Activated T-cell treated with anti-CD3 and anti-CD28 coated beads for 4 hours (primary cell): Measurements from ENCODE around the gene GAS2.
"Not testable (repeated sequence)": the region's sequence is repeated elsewhere in the genome, so short reads cannot be mapped to it uniquely, and the experiment has no call there.

ENCODE experiments used
- DNase-seq: peaks from one replicate; pipeline ENCODE4 v3.0.0-alpha.2; 2020

The GAS2 gene

DNA sequence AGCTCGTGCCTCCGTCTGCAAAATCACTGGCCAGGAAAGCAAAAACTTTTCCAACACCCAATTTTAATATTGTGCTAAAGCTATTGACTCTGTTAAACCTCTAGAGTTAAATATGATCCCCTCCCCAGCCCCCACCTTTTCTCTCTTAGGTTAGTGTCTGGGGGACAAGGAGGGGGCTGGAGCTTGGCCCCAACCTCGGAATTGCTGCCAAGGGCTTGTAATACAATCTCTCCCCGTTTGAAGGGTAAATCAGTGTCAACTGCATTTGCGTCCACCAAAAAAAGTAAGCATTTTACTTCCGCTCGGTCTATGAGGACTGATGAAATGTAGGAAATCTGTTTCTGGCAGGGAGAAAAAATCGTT, at the start of gene GAS2:
GAS2 (plus strand) TSS at position 287 of the 363 bp plus-strand sequence. CDS start 8,259 bp downstream, outside the sequence.
- no peak for DNase-seq

DNA sequence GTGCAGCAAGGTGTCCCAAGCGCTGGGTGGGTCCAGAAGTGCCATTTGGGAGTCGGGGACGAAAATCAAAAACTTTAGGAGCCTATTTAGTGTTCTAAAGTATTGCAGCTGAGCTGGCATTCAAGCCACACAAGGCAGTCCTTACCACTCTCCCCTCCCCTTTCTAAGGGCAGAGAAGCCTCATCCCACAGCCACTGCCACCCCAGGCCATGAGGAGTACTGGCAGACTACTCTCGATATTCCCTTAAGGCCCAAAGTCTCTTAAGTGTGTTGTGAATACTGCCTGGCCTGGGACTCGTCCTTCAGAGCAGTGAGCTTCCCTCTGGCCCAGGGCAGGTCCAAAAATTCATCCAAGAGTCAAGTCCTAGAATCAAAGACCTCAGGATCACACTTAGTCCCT, 48.5 kb upstream of the GAS2 start:
- DNase-seq: no peak

DNA sequence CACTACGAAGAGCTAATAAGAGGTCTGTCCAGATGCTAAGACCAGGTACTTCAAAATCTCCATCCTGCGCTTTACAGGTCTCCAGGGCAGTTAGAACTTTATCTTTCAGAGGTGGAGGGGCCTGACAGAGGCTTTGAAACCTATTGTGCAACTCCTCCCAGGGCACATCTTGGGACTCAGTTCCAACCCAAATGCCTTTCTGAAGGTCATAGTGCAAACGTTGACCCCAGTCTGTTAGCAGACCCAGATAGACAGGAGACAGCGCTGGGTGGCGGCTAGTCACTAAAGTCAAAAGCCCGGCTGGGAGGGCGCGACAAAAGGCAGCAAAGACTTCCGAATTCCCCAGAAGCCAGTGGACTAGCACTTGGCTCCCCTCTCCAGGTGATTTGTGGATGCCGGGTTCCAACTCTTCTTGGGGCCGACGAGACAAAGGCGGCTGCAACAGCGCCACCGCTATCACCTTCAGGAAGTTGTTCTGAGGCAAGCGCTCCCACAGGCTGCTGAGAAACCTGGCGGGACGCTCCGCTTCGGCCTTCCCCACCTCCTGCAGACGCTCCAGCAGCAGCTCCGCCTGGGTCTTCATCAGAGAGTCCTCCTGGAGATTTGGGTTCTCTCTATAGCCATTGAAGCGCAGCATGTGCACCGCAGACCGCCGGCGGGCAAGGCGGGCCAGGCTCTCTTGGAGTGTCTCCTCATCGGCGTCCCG, 41.5 kb upstream of the GAS2 start:
- DNase-seq: peak; percentile 48

DNA sequence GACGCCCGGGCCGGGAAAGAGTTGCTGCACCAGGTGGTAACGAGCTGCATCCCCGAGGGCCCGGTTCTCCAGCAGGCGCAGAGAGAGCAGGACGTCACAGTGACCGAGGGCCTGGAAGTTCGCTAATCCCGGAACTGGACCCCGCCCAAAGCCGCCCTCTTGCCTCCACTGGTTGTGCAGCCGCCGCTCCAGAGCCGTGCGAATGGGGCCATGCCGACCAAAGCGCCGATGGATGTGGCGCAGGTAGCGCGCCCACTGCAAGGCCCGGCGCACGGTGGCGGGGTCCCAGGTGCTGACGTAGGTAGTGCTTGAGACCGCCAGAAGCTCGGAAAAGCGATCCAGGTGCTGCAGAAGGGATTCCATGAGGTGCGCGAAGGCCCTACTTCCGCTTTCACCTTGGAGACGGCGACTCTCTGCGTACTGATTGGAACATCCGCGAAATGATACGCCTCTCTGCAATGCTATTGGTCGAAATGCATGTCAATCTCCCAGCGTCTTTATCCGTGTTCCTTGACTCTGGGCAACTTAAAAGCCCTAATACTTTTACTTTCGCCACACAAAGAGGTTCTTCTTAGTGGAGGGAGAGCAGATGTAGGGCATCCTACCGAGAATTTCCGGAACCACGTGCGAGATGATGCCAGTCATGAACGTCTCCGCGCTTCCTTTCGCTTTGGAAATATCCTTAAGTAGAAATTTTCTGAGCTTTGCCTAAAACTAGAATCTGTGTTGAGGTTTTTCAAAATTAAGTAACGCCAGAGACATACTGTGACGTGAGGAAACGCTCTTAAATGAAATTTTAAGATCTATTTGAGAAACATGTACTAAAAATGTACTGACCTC, 40.7 kb upstream of the GAS2 start, which contains the start of gene FANCF:
FANCF (minus strand) TSS at position 376 of the 840 bp plus-strand sequence; CDS start at position 363, 13 bp downstream.
- DNase-seq: peak; percentile 95

DNA sequence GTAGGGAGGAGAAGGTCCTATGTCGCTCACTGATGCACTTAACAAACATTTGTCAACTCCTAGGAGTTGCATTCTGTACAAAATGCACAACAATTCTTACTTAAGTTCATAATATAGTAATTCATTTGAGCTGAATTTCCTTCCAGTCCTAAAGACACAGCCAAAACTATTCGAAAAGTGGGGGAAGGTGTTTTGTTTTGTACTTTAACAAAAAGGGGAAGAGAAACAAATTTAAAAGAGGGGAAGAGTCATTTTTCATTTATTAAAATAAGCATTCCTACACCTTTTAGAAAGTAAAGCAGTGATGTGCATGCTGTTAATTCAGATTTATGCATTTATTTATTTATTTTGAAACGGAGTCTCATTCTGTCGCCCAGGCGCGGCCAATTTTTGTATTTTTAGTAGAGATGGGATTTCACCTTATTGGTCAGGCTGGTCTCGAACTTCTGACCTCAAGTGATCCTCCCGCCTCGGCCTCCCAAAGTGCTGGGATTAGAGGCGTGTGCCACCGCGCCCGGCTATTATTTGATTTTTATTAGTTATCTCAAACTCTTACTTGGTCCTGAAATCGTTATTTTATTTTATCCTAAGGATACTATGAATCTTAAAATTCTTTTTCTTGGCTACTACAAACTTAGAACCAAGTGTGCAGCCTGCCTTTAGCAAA, 39.7 kb upstream of the GAS2 start:
- no peak for DNase-seq

DNA sequence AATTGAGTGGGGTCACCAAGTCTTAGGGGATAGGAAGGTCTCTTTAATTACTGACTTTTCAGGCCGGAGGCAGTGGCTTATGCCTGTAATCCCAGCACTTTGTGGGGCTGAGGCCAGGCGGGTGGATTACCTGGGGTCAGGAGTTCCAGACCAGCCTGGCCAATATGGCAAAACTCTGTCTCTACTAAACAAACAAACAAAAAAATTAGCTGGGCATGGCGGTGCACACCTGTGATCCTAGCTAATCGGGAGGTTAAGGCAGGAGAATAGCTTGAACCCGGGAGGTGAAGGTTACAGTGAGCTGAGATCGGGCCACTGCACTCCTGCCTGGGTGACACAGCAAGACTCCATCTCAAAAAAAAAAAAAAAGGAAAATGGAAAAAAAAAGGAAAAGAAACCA, 39.0 kb upstream of the GAS2 start:
- DNase-seq: no peak

DNA sequence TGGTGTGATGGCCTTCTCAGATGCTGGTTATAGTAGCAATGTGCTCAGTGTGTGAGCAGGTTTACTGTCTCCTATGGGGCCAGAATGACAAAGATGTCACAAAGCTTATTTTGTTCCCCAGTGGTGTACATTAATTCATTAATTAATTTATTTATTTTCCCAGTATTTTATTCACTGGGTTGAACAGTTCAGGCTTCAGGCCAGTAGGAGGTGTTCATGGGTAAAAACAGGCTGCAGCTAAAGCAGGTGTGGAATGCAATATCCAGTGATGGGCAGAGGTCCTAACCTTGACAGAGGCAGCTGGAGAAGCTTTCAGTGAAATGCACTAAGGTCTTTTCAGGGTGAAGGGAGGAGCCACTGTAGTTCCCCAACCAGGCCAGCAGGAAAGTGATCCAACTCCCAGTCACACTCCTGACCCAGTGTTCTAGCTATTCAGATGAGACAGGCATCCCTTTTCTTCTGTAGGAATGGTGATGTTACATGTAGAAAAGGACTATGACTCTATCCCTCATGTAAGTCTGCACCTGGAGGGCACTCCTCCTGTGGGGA, 33.0 kb upstream of the GAS2 start:
- DNase-seq: no peak

DNA sequence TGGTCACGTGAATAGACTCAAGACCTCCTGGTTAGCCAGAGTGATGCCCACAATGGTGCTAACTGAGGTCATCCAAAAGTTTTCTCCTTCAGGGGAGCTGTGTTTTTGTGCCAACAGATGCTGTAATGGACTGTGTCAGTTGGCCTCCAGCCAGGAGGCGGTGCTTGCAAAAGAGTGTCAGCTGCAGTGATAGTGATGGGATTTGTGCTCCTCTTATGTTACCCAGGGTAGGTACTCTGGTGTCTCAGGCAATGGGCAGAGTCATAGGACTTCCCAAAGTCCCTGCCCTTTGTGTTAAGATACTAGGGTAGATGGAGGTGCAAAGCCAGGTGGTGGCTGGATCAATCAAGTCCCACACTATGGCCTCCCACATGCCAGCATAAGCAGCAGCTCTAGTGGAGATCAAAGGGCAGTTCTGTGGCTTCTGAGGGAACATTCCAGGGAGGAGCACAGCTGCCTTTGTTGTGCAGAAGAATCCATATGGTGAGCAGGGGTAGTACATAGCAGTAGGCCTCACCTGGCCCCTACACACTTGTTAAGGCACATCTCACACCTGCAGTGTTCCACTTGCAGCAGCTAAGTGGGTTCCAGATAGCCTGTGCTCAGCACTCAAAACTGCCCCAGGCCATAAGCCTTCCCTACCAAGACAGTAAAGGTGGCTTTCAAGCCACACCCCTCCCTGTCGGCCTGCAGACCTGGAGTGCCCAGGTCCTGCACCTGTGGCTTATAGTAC, 31.3 kb upstream of the GAS2 start:
- DNase-seq: no peak

DNA sequence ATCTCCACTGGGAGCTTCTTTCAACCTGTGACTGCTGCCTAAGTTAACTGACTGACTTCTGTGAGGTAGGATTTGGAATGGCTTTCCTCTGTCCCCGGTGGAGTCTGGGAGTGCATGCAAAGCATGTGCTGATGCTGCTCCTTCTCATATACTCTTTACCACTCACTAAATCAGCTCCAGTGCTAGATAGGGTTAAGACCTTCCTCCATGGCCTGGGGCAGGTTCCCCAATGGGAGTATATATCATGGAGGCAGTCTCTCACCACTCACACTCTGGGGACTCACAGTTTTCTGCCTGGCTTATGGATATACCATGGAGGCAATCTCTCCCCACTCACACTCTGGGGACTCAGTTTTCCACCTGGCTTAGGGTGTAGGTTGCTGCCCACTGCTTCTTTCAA, 30.7 kb upstream of the GAS2 start:
- no peak for DNase-seq

DNA sequence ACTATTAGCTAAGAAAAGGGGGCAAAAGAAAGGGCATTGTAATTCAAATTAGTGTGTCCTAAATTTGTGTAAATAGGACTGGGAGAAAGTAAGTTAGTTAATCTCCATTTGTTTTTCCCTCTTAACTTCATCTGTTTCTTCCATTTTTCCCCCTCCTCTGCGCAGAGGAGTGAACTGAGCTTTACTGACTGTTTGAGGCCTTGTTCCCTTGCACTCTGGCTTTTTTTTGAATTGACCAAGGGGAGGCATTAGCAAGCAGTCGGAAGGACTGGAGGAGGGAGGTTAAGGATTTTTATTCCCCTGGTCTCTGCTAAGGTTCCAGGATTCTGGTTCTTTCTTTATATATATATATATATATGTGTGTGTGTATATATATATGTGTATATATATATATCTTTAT, 25.5 kb upstream of the GAS2 start:
- DNase-seq: no peak

DNA sequence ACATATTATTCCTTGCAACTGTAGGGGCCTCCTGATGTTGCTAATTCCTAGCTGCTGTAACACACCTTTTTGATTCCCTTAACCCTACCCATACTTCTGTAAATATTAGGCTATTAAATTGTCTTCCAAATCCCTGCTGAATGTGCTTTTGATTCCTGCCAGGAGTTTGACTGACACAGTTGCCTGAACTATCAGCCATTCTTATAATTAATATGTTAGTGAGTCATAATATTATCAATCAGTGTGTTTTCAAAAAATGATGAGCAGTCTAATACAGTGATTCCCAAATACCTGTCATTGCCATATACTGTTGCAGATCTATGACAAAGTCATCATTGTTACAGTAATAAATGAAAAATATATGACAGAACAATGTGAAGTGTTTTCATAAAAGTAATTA, 24.9 kb upstream of the GAS2 start:
- no peak for DNase-seq

DNA sequence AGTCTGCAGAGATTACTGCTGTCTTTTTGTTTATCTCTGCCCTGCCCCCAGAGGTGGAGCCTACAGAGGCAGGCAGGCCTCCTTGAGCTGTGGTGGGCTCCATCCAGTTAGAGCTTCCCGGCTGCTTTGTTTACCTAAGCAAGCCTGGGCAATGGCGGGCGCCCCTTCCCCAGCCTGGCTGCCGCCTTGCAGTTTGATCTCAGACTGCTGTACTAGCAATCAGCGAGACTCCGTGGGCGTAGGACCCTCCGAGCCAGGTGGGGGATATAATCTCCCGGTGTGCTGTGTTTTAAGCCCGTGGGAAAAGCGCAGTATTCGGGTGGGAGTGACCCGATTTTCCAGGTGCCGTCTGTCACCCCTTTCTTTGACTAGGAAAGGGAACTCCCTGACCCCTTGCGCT, 14.1 kb upstream of the GAS2 start:
- not testable (repeated sequence) for DNase-seq

DNA sequence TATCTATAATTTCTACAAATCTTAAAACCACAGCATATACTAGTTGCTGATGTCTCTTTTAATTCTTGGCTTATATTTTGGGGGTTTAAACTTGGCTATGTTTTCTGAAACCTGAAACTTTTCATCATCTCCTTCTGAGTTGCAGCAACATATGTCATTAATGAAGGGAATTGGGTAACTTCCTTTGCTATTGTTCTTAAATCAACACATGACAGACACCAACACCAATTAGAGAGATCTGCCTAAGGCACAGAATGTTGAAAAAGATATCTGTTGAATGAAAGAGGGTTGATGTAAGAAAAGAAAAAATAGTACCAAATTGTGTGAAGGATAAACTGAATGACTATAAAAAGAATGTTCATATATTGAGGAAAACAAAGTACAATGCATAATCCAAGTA, 10.3 kb upstream of the GAS2 start:
- no peak for DNase-seq

DNA sequence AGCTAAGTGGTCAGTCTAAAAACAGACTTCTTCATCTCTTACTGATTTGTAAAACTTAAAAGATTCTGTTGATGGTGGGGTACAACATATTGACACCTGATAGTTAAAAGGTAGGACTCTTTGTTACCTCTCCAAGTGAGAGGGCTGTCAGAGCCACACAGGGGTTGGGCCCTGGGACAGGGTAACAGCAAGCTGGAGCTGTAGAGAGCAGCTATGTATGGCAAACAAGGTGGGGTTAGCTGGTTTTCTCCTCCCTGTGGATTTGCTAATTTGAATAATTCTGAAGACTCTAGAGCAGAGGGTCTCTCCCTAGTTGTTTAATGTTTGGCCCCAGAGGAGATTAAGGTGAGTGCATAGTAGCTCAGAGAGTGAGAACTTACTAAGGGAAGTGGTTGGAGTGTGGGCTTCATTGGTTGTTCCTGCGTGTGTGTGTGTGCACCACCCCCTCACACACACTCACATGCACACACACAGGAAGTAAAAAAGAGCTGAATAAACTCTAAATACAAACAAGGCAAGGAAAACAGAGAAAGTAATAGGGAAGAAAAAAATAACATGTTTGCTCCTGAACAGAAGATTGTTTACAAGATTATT, 9.2 kb upstream of the GAS2 start:
- no peak for DNase-seq

DNA sequence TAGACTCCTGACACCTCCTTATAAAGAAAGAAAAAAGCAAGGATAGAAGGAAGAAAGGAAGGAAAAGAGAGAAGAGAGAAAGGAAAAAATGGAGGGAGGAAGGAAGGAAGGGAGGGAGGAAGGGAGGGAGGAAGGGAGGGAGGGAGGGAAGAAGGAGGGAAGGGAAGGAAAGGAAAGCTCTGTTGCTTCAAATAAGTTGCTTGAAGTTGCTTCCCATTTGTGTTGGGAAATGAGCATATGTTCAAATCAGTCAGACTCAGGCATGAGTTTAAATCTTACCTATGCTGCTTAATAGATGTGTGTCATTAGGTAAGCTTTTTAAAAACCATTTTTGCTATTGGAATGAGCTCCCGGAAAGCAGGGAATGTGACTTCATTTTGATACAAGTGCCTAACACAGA, 6.6 kb upstream of the GAS2 start:
- DNase-seq: no peak

DNA sequence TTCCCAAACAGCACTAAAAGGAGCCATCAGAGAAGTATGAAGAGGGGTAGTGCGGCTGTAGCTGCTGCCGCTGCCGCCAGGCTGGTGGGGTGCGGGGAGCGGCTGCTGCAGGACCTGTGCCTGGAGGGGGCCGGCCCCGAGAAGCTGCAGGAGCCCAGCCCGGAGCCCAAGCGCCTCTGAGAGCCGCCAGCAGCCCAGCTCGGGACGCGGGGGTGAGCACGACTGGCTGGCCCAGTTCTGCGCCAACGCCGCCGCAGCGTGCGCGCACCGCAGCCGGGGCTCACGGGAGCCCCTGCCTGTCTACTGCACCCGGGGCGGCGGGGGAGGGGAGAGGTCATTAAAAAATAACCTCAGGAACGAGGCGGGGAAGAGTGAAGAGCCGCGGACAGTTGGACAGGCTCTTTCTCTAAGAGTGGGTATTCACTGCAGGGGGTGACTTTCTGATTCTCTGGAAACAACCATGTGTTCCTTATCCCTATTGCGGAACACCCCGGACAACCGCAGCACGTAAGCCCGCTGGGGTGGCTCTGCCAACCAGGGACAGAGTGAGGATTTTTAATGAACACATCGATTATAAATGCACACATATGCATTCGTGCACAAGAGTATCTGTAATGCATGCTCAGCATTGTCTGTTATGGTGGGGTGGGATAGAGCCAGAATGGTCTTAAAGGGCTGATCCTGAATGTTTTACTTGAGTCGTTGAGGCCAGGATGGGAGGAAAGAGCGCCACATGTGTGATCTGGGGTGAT, 453 bp downstream of the GAS2 start:
- no peak for DNase-seq

DNA sequence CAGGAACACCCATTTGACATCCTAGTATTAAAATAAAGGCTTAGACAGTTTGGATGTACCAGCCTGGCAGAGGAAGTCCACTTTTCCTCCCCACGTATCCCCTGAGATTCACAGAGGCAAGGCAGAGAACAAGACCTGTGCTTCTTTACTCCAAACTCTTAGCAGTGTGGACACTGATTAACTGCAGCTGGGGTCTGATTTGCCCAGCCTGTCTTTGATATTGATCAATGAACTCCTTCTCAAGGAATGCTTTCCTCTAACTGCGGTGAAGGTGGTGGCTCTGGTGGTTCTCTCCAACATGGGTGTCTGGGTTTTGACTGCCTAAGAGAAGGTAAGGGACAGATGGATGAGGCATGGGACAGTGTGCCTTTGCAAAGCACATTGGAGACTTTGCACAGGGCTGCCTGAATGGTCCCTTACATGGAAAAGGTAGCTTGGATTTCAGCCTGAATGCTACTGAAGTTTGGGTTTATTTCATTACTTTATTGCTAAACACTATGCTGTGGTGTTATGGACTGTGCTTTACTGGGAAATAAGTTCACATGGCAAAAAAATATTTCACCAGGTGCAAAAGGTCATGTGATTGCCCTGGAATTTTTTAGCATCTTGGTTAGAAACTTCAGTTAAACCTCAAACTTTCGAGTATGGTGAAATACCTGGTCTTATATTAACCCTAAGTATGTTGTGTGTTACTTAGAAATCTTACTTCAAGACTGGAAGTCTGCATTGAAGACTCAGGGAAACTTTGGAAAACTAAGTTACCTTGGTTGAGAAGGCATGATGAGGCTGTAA, 1.8 kb downstream of the GAS2 start:
- no peak for DNase-seq

DNA sequence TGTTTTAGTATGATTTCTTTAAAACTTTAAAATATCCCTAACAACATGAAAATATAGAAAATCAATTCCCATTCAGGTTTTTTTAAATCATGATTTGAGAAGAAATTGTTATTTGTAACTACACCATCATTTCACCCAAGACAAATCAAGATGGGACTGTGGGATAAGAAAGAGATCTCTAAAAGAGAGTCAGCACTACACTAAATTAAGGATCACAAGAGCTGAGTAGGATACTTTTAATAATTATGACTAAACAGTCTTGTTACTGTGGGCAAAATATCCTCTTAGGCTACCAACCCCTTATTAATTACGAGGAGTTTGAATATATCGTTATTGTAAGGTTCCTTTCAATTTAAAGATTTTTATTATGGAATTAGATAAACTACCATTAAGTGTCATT, 3.0 kb downstream of the GAS2 start:
- no peak for DNase-seq

DNA sequence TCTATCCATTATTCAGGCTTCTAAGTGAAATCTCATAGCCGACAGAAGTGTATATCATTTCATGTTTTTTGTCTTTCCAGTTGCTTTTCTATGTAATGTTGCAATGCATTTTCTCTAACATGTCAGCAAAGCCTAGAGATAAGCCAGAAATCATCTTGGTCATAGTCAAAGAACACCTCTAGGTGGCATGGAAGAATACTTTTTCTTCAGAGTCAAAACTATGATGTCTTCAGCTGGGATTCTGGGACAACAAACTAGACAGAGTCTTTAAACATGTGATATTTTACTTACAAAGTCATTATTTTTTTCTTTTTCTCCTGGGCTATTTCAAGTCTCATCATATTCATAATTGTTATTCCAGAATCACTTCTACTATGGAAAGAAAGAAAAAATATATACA, 4.4 kb downstream of the GAS2 start:
- no peak for DNase-seq

DNA sequence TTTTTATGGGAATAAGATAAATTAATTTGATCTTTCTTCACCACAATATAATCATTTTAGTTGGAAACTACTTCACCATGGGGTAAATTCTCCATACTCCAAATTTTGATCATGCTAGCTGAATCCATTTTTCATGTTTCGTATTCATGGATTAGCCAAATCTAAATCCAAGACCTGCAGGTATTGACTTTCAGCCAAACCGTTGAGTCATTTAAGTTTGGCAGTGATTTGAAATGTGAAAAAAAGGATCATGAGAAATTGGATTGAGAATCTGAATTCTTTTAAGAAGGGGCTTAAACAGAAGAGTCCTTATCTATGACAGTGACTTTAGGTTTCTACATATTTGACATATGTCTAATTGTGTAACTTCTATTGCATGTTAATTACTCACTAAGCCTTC, 5.3 kb downstream of the GAS2 start:
- DNase-seq: no peak
